Fibroblast of the conjunctiva (primary cell): ENCODE data around the gene PHLDA1.
A peak's percentile ranks its signal among the peaks of the same experiment; 100 is the strongest.

ENCODE experiments used
- DNase-seq: peaks from one replicate; pipeline ENCODE4 v3.0.0-alpha.2; 2010; ENCODE audit warnings: low read depth

PHLDA1 gene

GRCh38 chr12:76037130-76038103 is 5.8 kb upstream of the PHLDA1 start:
- DNase-seq = peak; percentile 86

DNA sequence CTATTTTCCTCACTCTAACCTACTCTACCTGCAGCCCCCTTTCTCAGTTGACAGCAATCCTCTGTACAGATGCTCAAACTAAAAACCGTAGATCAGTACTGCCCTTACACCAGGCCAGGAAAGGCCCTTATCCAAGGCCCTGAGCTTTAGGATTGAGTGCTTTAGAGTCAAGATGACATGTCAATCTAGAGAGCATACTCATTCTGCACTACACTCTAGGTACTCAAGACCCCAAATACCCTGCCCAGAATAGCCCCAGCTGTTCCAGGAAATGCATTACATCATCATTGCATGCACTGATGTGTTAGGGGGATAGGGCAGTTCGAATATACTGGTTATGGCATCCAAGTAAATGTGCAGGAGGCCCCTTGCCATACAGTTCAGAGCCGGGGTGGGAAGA is 3.5 kb upstream of the PHLDA1 start:
- no peak for DNase-seq

- DNase-seq = no peak
These were observed 1.8 kb upstream of the PHLDA1 start for GRCh38 chr12:76033081-76034011.

DNA sequence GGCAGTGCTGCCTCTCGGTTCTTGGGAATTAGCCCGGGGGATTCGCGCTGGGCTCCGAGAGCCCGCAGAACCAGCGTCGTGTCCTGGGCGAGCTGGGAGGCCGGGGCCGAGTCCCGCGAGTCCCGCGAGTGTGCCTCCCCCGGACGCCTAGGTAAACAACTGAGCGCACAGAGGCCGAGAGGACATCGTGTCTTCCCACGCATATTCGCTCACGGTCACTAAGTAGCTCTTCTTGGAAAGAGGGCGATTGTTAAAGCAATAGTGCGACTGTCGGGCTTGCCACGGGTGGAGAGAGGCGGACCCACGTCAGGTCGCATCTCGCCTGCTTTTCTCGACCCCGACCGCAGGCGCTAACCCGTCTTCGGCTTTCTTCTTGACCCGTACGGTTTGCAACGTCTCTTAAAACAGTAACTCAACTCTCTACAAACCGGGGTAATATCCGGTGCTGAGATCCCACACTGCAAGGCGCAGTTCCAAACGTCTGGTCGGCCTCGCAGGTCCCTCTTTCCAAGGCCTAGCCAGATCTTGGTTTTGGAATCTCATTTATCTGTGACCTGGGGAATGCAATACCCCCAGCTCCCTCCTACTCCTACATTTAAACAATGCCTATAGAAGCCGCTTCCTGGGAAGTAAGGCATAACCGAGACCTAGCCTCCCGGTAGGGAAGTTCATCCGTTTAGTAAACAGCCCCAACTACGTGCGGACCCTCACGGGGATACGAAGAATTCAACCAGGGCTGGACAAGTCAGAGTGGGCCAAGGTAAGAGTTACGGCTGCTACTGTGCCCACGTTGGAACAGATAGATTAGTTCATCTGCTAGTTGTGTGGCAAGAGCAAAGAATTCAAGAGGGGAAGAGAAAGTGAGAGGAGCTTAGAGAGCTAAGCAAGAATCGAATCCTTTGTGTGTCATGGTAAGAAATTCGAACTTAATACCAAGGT is 736 bp upstream of the PHLDA1 start:
- DNase-seq = peak; percentile 37

GRCh38 chr12:76031081-76031413 is 529 bp downstream of the PHLDA1 start:
- DNase-seq = peak; percentile 22

GRCh38 chr12:76030341-76031080 is 1.1 kb downstream of the PHLDA1 start:
- peak; percentile 24 for DNase-seq

DNA sequence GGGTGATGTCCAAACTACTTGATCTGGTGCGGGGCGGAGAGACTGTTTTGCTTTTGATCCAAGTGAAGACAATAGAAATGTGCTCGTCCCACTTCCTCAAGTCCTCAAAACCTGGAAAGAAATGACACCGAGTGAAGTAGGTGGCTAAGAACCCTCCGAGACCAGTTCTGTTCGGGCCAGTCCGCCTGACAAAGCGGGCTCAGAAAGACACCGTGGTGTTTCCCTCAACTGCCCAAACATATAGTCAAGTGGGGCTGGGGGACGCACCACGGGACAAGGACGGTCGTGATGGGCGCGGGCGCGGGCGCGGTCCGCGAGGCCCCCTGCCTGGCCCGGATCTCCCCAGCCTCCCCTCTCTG is 1.6 kb downstream of the PHLDA1 start:
- peak; percentile 34 for DNase-seq

DNA sequence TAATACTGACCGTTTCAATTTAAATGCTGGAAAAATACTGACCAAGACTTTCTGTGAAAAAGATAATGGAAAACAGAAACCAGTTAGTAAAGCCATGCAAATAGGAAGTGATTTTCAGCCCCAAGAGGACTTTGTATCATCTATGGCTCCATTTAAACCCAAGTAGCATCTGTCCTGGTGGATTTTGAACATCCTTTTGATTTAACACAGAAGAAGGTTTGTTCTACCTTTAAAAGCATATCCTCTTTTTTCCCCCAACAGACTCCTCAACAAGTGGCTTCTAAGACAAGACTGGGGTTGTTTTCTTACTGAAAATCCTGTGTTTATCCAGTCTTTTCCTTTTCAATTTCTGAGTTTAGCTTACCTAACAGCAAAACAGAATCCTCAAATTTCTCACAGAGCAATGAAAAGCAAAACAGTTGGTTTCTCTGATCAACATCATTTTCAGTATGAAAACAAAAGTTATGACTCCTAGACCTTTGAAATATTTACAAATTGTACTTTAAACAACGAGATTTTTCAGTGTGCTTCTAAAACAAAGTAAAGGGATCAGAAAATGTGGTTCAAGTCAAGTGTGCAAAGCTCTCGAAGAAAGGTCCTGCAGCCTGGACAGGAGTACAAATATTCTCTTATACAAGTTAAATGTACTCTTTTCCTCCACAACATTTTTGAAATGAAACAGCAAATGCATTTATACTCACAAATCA is 2.9 kb downstream of the PHLDA1 start:
- DNase-seq = no peak

- peak; percentile 21 for DNase-seq
These were observed 4.9 kb downstream of the PHLDA1 start for GRCh38 chr12:76026643-76027063.

GRCh38 chr12:76025601-76026575 is 5.7 kb downstream of the PHLDA1 start:
- no peak for DNase-seq

GRCh38 chr12:76024942-76025600 is 6.5 kb downstream of the PHLDA1 start:
- DNase-seq = peak; percentile 71

GRCh38 chr12:76024102-76024781 is 7.3 kb downstream of the PHLDA1 start:
- DNase-seq = no peak

DNA sequence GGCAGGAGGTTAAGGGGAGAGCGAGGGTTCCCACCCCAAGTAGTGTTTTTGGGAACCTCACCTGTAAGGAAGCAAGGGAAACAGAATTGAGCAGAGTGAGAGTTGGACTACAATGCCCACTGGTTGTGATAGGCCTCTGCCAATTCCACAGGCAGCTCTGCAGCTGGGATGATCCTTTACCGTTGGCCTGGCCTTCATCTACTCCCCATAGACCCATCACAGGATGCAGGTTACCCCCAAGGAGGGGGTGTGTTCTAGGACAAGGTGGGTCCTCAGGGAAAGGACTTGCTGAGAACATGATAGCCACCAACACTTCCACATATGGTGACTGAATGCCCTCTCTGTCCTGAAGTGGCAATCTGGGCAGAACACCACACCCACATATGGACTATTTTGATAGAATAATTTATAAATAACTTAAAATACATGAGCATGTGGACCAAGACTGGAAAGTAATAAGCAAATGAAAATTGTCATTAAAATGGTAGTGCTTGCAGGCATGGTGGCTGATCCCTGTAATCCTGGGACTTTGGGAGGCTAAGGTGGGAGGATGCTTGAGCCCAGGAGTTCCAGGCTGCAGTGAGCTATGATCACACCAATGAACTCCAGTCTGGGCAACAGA is 8.4 kb downstream of the PHLDA1 start:
- no peak for DNase-seq

- DNase-seq = no peak
These were observed 9.1 kb downstream of the PHLDA1 start for GRCh38 chr12:76022506-76022905.

GRCh38 chr12:76020731-76021672 is 10.6 kb downstream of the PHLDA1 start:
- DNase-seq = peak; percentile 92

DNA sequence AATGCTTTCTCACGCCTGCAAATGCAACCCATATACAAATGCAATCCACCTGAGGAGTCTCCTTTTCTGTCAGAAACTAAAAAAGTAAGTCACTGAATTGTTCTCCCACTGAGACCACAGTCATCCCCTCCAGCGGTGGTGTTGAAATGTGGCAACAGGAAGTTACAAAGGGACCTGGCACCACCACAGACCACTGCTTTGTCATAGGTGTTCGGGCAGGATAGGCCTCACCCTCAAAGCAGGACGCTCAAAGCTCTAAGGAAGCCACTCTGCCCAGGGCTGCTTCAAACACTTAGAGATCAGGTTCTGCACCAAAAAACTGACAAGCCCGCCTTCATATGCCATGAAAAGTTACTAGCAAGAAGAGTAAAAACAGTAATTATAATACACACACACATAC is 11.3 kb downstream of the PHLDA1 start:
- no peak for DNase-seq
